Body of pancreas (tissue), 4 donors: ENCODE results near the gene HEXIM2. TPM values are rescaled to one million over a fixed set of nuclear protein-coding genes. Genes with fewer than 3 reads are reported as not detected.

ENCODE experiments used
- ATAC-seq: fragments of 150-250 bp; one replicate; pipeline ENCODE4 v1.9.1; 2016
- DNase-seq, 4 donors: peaks; one replicate each; pipeline ENCODE4 v3.0.0-alpha.2; 2019
- H3K27ac ChIP-seq, 4 donors: fragments of 200-600 bp; sonication (generic); 1 replicate in 3 of 4; 2 replicates in 1 of 4; pipeline versions ENCODE4 v1.5.1 to v1.6.1; 2016 to 2019; ENCODE audit warnings: mild to moderate bottlenecking in 1 of 4, mixed read lengths in 1 of 4, moderate library complexity in 1 of 4
- H3K27me3 ChIP-seq, 2 donors: fragments of 200-600 bp; sonication (generic); one replicate each; pipeline ENCODE4 v1.6.0; 2016; ENCODE audit warnings: mild to moderate bottlenecking in 1 of 2
- H3K36me3 ChIP-seq, 2 donors: fragments of 200-600 bp; sonication (generic); replicated peaks in 1 of 2; 2 replicates each; pipeline ENCODE4 v1.5.1; 2016; ENCODE audit warnings: low read depth in 2 of 2; ENCODE audit not compliant: insufficient read depth in 1 of 2
- H3K4me1 ChIP-seq: fragments of 200-600 bp; sonication (generic); one replicate; pipeline ENCODE4 v1.6.0; 2016
- H3K4me3 ChIP-seq, 2 donors: fragments of 200-600 bp; sonication (generic); 1 replicate in 1 of 2; 2 replicates in 1 of 2; pipeline ENCODE4 v1.5.1; 2016 to 2019
- H3K9me3 ChIP-seq, 3 donors: fragments of 200-600 bp; sonication (generic); 1 replicate in 2 of 3; 2 replicates in 1 of 3; pipeline ENCODE4 v1.5.1; 2016
- CTCF ChIP-seq, 7 experiments: fragments of 450-650 bp in 4 of 7; fragments of 200-600 bp in 3 of 7; sonication (generic) in 3 of 7; IDR thresholded peaks; one replicate each; pipeline ENCODE4 v1.5.1; 2016 to 2019; ENCODE audit warnings: antibody characterized with exemption in 7 of 7
- POLR2A ChIP-seq, 3 donors: fragments of 450-650 bp; IDR thresholded peaks; one replicate each; pipeline ENCODE4 v1.6.1; 2016; ENCODE audit warnings: antibody characterized with exemption in 3 of 3, mild to moderate bottlenecking in 2 of 3
- WGBS, 2 donors: methylation state at CpG; one replicate each; pipeline ENCODE4 v1.1.5; 2017; 5-methylcytosine and 5-hydroxymethylcytosine counted together
- intact Hi-C: fragments of 100-400 bp; cut with DNase I; formaldehyde crosslinking; loops from one replicate; pipeline ENCODE4 v1.15.1; 2023
- total RNA-seq, 2 donors: library from RNA; depleted of rRNA; stranded (reverse); fragments of >200 nt; gene quantifications; one replicate each; pipeline ENCODE4 v1.1.0, GENCODE V29; 2016

The HEXIM2 gene
- total RNA-seq, 2 donors from 2014 or later, result 5.9 to 10.1 TPM

- intact Hi-C loops, result no loop called here
- TF ChIP-seq CTCF (IDR thresholded peaks at IDR 0.05), result no peak
- no peak for TF ChIP-seq POLR2A (IDR thresholded peaks at IDR 0.05)
- Histone ChIP-seq H3K9me3 (no peaks in the 10 kb centered on the region), H3K4me1 (peaks cover 12% of the 10 kb centered on the region), H3K36me3 (no peaks in the 10 kb centered on the region), H3K27ac (no peak overlapping the region), H3K27me3 (no peaks in the 10 kb centered on the region), H3K4me3 (no peak overlapping the region)
- 52 to 59% methylated on average over 11 of the region's 11 CpGs for WGBS, 2 donors
- ATAC-seq (no peak), DNase-seq (no peak)
These were observed 29.0 kb downstream of the HEXIM2 start for GRCh38 chr17:45190503-45191255.

- TF ChIP-seq CTCF (IDR thresholded peaks at IDR 0.05) (no peak), POLR2A (IDR thresholded peaks at IDR 0.05) (no peak)
- no peak overlapping the region for H3K4me3 ChIP-seq
- peaks cover 17% of the 10 kb centered on the region for H3K4me1 ChIP-seq
- no peak for ATAC-seq
- DNase-seq, result no peak
- H3K27me3 ChIP-seq, result no peaks in the 10 kb centered on the region
- H3K27ac ChIP-seq, result no peak overlapping the region
- intact Hi-C loops, result loop anchor here (5.0 kb wide), 1 partner anchor 58 kb away; the partner anchor contains the start of gene ACBD4
- H3K36me3 ChIP-seq, result no peaks in the 10 kb centered on the region
- no peaks in the 10 kb centered on the region for H3K9me3 ChIP-seq
These were observed 33.7 kb downstream of the HEXIM2 start for GRCh38 chr17:45195424-45195823.

- WGBS, 2 donors, result 61 to 67% methylated on average over 6 of the region's 6 CpGs
- no peak for DNase-seq
- Histone ChIP-seq H3K4me1 (peaks cover 10% of the 10 kb centered on the region), H3K9me3 (no peaks in the 10 kb centered on the region), H3K4me3 (no peak overlapping the region), H3K36me3 (no peaks in the 10 kb centered on the region), H3K27ac (peak overlapping the region in 2 of 4 donors; percentile 35 to 68), H3K27me3 (no peaks in the 10 kb centered on the region)
- no peak for ATAC-seq
- TF ChIP-seq POLR2A (IDR thresholded peaks at IDR 0.05) (no peak), CTCF (IDR thresholded peaks at IDR 0.05) (no peak)
- intact Hi-C loops, result loop anchor here (5.0 kb wide), 1 partner anchor 60 kb away; the partner anchor contains the start of gene ACBD4
These were observed 35.4 kb downstream of the HEXIM2 start for GRCh38 chr17:45197108-45197507.

GRCh38 chr17:45197555-45198334 is 36.1 kb downstream of the HEXIM2 start:
- Histone ChIP-seq H3K36me3 (no peaks in the 10 kb centered on the region), H3K9me3 (no peaks in the 10 kb centered on the region), H3K27me3 (no peaks in the 10 kb centered on the region), H3K4me1 (peaks cover 10% of the 10 kb centered on the region), H3K27ac (peak overlapping the region in 3 of 4 donors; percentile 35 to 68 (median 49)), H3K4me3 (no peak overlapping the region)
- DNase-seq (peak; percentile 93 to 96 (median 94)), ATAC-seq (peak; percentile 99)
- TF ChIP-seq CTCF (IDR thresholded peaks at IDR 0.05) (peak; percentile 97 to 100 (median 99)), POLR2A (IDR thresholded peaks at IDR 0.05) (no peak)
- WGBS, 2 donors, result 0 to 2% methylated on average over 11 to 16 of the region's 16 CpGs
- intact Hi-C loops, result loop anchor here (5.0 kb wide), 1 partner anchor 60 kb away; the partner anchor contains the start of gene ACBD4
